WTC11 (cell line): Measurements from ENCODE around the gene SLC18A2. TPM values are rescaled to one million over a fixed set of nuclear protein-coding genes. Genes with fewer than 3 reads are reported as not detected.
A peak's percentile ranks its signal among the peaks of the same experiment; 100 is the strongest.

Experiments
- ATAC-seq: fragments of 200-7000 bp; cut with Tn5 transposase; 2 replicates; pipeline ENCODE4 v1.10.0; 2021; ENCODE audit warnings: mild to moderate bottlenecking, moderate library complexity
- CTCF ChIA-PET: fragments of 300-600 bp; sonication (Branson Sonifier 250); formaldehyde crosslinking; loops from one replicate; lab custom pipeline; 2021; ENCODE audit warnings: antibody characterized with exemption; lab: Charles Lee
- POLR2A ChIA-PET: fragments of 350-600 bp; sonication (Branson Sonifier 250); formaldehyde crosslinking; loops from one replicate; lab custom pipeline; 2021; ENCODE audit warnings: antibody characterized with exemption; lab: Charles Lee
- DNase-seq: peaks from one replicate; pipeline ENCODE4 v3.0.0; 2021; ENCODE audit warnings: low spot score
- H3K27ac Mint-ChIP-seq: 2 replicates; pipeline ENCODE4 v1.8.0; 2021; ENCODE audit warnings: mixed read lengths
- H3K27me3 Mint-ChIP-seq: 2 replicates; pipeline ENCODE4 v1.8.0; 2021; ENCODE audit warnings: low read depth, mild to moderate bottlenecking, moderate library complexity, mixed read lengths
- H3K36me3 Mint-ChIP-seq: 2 replicates; pipeline ENCODE4 v1.8.0; 2021; ENCODE audit warnings: mixed read lengths
- H3K4me1 Mint-ChIP-seq: 2 replicates; pipeline ENCODE4 v1.8.0; 2022; ENCODE audit warnings: mixed read lengths
- H3K4me3 Mint-ChIP-seq: 2 replicates; pipeline ENCODE4 v1.8.0; 2021; ENCODE audit warnings: mild to moderate bottlenecking, moderate library complexity, mixed read lengths
- H3K9me3 Mint-ChIP-seq: 2 replicates; pipeline ENCODE4 v1.8.0; 2021; ENCODE audit warnings: mixed read lengths
- CREB1 ChIP-seq: sonication (generic); formaldehyde crosslinking; IDR thresholded peaks from 2 replicates; pipeline ENCODE4 v1.8.0; 2023; ENCODE audit warnings: mild to moderate bottlenecking, missing genetic modification reagents
- ELF4 ChIP-seq: sonication (generic); formaldehyde crosslinking; IDR thresholded peaks from 2 replicates; pipeline ENCODE4 v1.8.1; 2022; ENCODE audit warnings: low read depth, mild to moderate bottlenecking, moderate library complexity, missing genetic modification reagents
- EMX1 ChIP-seq: fragments of 250-450 bp; sonication (Bioruptor Pico); IDR thresholded peaks from 2 replicates; pipeline ENCODE4 v1.8.0; 2021; ENCODE audit warnings: mild to moderate bottlenecking
- FOXJ3 ChIP-seq: sonication (generic); formaldehyde crosslinking; IDR thresholded peaks from 2 replicates; pipeline ENCODE4 v1.9.0; 2021; ENCODE audit warnings: missing genetic modification reagents, mild to moderate bottlenecking, borderline replicate concordance
- GTF2I ChIP-seq: fragments of 250-450 bp; sonication (Bioruptor Pico); conservative IDR thresholded peaks from 2 replicates; pipeline ENCODE4 v1.4.0; 2021; ENCODE audit warnings: mild to moderate bottlenecking
- HMGA2 ChIP-seq: fragments of 250-450 bp; sonication (Bioruptor Pico); IDR thresholded peaks from 2 replicates; pipeline ENCODE4 v1.4.0; 2021; ENCODE audit warnings: mild to moderate bottlenecking, moderate library complexity
- IRF2 ChIP-seq: sonication (generic); formaldehyde crosslinking; IDR thresholded peaks from 2 replicates; pipeline ENCODE4 v1.8.0; 2022; ENCODE audit warnings: low read depth, missing genetic modification reagents, borderline replicate concordance
- JUN ChIP-seq: sonication (generic); formaldehyde crosslinking; IDR thresholded peaks from 2 replicates; pipeline ENCODE4 v1.8.0; 2023; ENCODE audit warnings: mild to moderate bottlenecking, missing genetic modification reagents
- MXD4 ChIP-seq: fragments of 250-450 bp; sonication (Bioruptor Pico); IDR thresholded peaks from 2 replicates; pipeline ENCODE4 v1.8.0; 2021; ENCODE audit warnings: mild to moderate bottlenecking, moderate library complexity, borderline replicate concordance
- NFYB ChIP-seq: sonication (generic); formaldehyde crosslinking; conservative IDR thresholded peaks from 2 replicates; pipeline ENCODE4 v1.8.0; 2022; ENCODE audit warnings: low read depth, missing genetic modification reagents
- NR2C2 ChIP-seq: sonication (generic); formaldehyde crosslinking; IDR thresholded peaks from 2 replicates; pipeline ENCODE4 v1.8.0; 2022; ENCODE audit warnings: mild to moderate bottlenecking, missing genetic modification reagents
- TEAD4 ChIP-seq: sonication (generic); formaldehyde crosslinking; IDR thresholded peaks from 2 replicates; pipeline ENCODE4 v1.8.0; 2022; ENCODE audit warnings: mild to moderate bottlenecking, missing genetic modification reagents
- ZNF263 ChIP-seq: sonication (generic); formaldehyde crosslinking; IDR thresholded peaks from 2 replicates; pipeline ENCODE4 v1.8.1; 2022; ENCODE audit warnings: low read depth, mild to moderate bottlenecking, moderate library complexity, missing genetic modification reagents
- ZNF396 ChIP-seq: fragments of 250-450 bp; sonication (Bioruptor Pico); IDR thresholded peaks from 2 replicates; pipeline ENCODE4 v1.8.0; 2021; ENCODE audit warnings: mild to moderate bottlenecking, moderate library complexity, borderline replicate concordance
- ZNF416 ChIP-seq: fragments of 250-450 bp; sonication (Bioruptor Pico); IDR thresholded peaks from 2 replicates; pipeline ENCODE4 v1.9.0; 2021; ENCODE audit warnings: mild to moderate bottlenecking, inconsistent platforms
- ZNF671 ChIP-seq: fragments of 250-450 bp; sonication (Bioruptor Pico); IDR thresholded peaks from 2 replicates; pipeline ENCODE4 v1.8.0; 2021; ENCODE audit warnings: mild to moderate bottlenecking
- total RNA-seq: library from RNA; stranded (reverse); gene quantifications from 3 replicates; pipeline ENCODE4 v1.2.3, GENCODE V29; 2021
- TF ChIP-seq, protein P1 (sequence below): sonication (generic); formaldehyde crosslinking; IDR thresholded peaks from 2 replicates; pipeline ENCODE4 v1.8.1; 2023; ENCODE audit warnings: mild to moderate bottlenecking, moderate library complexity, missing genetic modification reagents
- TF ChIP-seq, protein P2 (sequence below): sonication (generic); formaldehyde crosslinking; IDR thresholded peaks from 2 replicates; pipeline ENCODE4 v1.8.1; 2023; ENCODE audit warnings: mild to moderate bottlenecking, missing genetic modification reagents, moderate library complexity
- TF ChIP-seq, protein P3 (sequence below): fragments of 250-450 bp; sonication (Bioruptor Pico); conservative IDR thresholded peaks from 2 replicates; pipeline ENCODE4 v1.9.0; 2021; ENCODE audit warnings: mild to moderate bottlenecking
- TF ChIP-seq, protein P4 (sequence below): sonication (generic); formaldehyde crosslinking; IDR thresholded peaks from 2 replicates; pipeline ENCODE4 v1.8.1; 2022; ENCODE audit warnings: mild to moderate bottlenecking, moderate library complexity, missing genetic modification reagents
- TF ChIP-seq, protein P5 (sequence below): sonication (generic); formaldehyde crosslinking; IDR thresholded peaks from 2 replicates; pipeline ENCODE4 v1.8.1; 2022; ENCODE audit warnings: low read depth, mild to moderate bottlenecking, moderate library complexity, missing genetic modification reagents, borderline replicate concordance
- TF ChIP-seq, protein P6 (sequence below): sonication (generic); formaldehyde crosslinking; IDR thresholded peaks from 2 replicates; pipeline ENCODE4 v1.8.0; 2022; ENCODE audit warnings: mild to moderate bottlenecking, missing genetic modification reagents
- TF ChIP-seq, protein P7 (sequence below): sonication (generic); formaldehyde crosslinking; IDR thresholded peaks from 2 replicates; pipeline ENCODE4 v1.8.1; 2022; ENCODE audit warnings: mild to moderate bottlenecking, missing genetic modification reagents, moderate library complexity, borderline replicate concordance

Gene SLC18A2
- total RNA-seq, 1 experiment from 2014 or later = 5.9 TPM

DNA sequence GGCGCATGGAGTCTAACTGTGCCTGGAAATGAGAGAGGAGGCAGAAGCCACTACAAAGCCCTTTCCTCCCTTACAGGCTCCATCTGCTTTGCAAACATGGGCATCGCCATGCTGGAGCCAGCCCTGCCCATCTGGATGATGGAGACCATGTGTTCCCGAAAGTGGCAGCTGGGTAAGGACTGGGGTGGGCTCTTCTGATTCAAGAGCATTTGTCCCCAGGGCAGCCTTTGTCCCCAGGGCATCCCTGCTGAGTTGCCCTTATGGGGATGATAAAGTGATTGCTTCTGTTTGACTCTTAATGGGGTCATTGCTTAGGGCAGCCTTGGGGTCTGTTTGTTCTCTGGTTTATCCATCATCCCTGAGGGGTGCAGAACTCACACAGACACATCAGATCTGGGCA lies 16.8 kb downstream of the SLC18A2 start (continued):
- TF ChIP-seq, protein P1, sequence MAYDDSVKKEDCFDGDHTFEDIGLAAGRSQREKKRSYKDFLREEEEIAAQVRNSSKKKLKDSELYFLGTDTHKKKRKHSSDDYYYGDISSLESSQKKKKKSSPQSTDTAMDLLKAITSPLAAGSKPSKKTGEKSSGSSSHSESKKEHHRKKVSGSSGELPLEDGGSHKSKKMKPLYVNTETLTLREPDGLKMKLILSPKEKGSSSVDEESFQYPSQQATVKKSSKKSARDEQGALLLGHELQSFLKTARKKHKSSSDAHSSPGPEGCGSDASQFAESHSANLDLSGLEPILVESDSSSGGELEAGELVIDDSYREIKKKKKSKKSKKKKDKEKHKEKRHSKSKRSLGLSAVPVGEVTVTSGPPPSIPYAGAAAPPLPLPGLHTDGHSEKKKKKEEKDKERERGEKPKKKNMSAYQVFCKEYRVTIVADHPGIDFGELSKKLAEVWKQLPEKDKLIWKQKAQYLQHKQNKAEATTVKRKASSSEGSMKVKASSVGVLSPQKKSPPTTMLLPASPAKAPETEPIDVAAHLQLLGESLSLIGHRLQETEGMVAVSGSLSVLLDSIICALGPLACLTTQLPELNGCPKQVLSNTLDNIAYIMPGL (CRISPR knock-in tag) = no peak
- no peak for TF ChIP-seq ZNF671 (CRISPR knock-in tag)
- TF ChIP-seq, all 79 proteins: peak for 0

DNA sequence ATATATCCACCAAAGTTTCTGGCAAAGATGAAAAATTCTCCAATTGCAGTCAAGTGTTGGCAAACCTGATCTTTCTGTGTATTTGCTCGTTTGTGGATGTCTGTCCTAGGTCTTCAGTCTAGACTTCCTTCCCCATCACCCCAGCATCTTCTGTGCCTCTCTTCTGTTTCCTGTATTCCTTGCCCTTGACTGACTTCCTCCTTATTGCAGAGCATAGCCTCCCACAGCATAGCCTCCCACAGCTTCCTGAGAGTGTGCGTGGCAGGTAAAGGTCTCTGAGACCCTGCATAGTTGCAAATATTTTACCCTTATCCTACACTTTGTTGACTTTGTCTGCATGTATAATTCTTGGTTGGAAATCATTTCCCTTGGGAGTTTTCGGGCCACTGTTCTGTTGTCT lies 18.4 kb downstream of the SLC18A2 start:
- ATAC-seq (no peak), DNase-seq (no peak)
- POLR2A ChIA-PET = interaction anchor here (0.7 kb wide), 1 partner anchor 198 kb away, joined by 5 read pairs; no protein-coding TSS in a partner anchor
- Mint-ChIP-seq H3K36me3 (no peaks in the 10 kb centered on the region), H3K9me3 (no peaks in the 10 kb centered on the region), H3K4me1 (peaks cover 24% of the 10 kb centered on the region), H3K27me3 (no peaks in the 10 kb centered on the region), H3K4me3 (no peak overlapping the region), H3K27ac (no peak overlapping the region)
- TF ChIP-seq, protein P2, sequence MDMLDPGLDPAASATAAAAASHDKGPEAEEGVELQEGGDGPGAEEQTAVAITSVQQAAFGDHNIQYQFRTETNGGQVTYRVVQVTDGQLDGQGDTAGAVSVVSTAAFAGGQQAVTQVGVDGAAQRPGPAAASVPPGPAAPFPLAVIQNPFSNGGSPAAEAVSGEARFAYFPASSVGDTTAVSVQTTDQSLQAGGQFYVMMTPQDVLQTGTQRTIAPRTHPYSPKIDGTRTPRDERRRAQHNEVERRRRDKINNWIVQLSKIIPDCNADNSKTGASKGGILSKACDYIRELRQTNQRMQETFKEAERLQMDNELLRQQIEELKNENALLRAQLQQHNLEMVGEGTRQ (CRISPR knock-in tag) = no peak
- TF ChIP-seq JUN (CRISPR knock-in tag) (no peak), FOXJ3 (CRISPR knock-in tag) (no peak), HMGA2 (CRISPR knock-in tag) (no peak), ELF4 (CRISPR knock-in tag) (no peak)
- CTCF ChIA-PET = no interaction called here

DNA sequence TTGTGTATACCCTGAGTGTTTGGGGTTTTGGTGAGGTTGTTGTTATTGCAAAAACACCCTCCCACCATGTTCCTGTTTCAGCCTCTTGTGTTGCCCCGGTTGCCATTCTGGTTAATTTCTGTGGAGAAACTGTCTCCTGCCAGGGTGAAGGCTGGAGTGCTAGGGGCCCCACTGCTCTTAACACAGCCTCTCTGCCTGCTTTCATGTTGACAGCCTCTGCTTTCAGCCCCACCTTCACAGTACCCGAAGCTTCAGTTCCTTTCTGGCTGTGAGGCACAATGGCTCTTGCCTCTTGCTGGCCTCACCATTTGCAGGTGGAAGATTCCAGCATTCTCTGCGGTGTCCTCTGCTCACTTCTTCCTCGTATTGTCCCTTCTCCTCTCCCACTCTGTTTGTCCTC lies 19.2 kb downstream of the SLC18A2 start:
- no peaks in the 10 kb centered on the region for H3K9me3 Mint-ChIP-seq
- no peaks in the 10 kb centered on the region for H3K36me3 Mint-ChIP-seq
- H3K4me1 Mint-ChIP-seq = peaks cover 24% of the 10 kb centered on the region
- ATAC-seq (peak; percentile 76), DNase-seq (no peak)
- peak overlapping the region; percentile 28; the same call in 1 of the 2 replicates for H3K27ac Mint-ChIP-seq
- H3K27me3 Mint-ChIP-seq = no peaks in the 10 kb centered on the region
- ChIA-PET POLR2A (no interaction called here), CTCF (interaction anchor here (0.9 to 1.8 kb wide), 3 partner anchors 9 to 60 kb away, joined by 3 to 10 read pairs (median 3); no protein-coding TSS in a partner anchor)
- H3K4me3 Mint-ChIP-seq = no peak overlapping the region
- TF ChIP-seq MXD4 = no peak
- TF ChIP-seq, protein P3, sequence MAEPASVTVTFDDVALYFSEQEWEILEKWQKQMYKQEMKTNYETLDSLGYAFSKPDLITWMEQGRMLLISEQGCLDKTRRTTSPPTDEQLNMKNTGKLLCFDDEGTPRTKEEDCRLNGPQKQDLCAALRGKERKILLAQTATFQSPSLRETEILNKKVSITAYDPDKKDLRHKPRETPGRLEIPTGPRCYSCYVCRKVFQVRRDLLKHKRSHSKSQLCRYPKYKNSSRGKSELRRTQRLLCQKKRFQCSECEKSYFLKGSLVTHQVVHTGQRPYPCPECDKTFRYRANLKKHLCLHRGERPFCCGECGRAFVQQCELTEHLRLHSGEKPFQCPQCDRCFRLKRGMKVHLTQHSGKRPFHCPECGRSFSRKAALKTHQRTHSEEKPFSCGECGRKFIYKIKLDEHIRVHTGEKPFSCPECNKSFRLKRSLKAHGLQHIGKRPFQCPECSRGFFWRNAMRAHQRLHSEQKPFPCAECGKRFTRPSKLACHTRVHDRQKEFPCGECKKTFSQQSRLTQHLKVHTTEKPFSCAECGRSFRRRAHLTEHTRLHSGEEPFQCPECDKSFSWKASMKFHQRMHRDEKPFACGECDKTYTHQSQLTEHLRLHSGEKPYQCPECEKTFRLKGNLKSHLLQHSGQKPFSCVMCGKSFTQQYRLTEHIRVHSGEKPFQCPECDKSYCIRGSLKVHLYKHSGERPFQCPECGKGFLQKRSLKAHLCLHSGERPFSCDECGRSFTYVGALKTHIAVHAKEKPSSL = no peak
- no peak for TF ChIP-seq ZNF263 (CRISPR knock-in tag)
- no peak for TF ChIP-seq FOXJ3 (CRISPR knock-in tag)
- TF ChIP-seq, protein P4, sequence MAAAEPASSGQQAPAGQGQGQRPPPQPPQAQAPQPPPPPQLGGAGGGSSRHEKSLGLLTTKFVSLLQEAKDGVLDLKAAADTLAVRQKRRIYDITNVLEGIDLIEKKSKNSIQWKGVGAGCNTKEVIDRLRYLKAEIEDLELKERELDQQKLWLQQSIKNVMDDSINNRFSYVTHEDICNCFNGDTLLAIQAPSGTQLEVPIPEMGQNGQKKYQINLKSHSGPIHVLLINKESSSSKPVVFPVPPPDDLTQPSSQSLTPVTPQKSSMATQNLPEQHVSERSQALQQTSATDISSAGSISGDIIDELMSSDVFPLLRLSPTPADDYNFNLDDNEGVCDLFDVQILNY = no peak
- no peak for TF ChIP-seq EMX1 (CRISPR knock-in tag)
- no peak for TF ChIP-seq GTF2I
- TF ChIP-seq CREB1 = no peak
- TF ChIP-seq IRF2 (CRISPR knock-in tag) = no peak
- TF ChIP-seq, protein P5, sequence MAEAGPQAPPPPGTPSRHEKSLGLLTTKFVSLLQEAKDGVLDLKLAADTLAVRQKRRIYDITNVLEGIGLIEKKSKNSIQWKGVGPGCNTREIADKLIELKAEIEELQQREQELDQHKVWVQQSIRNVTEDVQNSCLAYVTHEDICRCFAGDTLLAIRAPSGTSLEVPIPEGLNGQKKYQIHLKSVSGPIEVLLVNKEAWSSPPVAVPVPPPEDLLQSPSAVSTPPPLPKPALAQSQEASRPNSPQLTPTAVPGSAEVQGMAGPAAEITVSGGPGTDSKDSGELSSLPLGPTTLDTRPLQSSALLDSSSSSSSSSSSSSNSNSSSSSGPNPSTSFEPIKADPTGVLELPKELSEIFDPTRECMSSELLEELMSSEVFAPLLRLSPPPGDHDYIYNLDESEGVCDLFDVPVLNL = no peak
- no peak for TF ChIP-seq TEAD4 (CRISPR knock-in tag)
- TF ChIP-seq, protein P6, sequence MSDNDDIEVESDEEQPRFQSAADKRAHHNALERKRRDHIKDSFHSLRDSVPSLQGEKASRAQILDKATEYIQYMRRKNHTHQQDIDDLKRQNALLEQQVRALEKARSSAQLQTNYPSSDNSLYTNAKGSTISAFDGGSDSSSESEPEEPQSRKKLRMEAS (CRISPR knock-in tag) = no peak
- TF ChIP-seq NFYB (CRISPR knock-in tag) = no peak
- TF ChIP-seq ZNF416 = no peak
- TF ChIP-seq ZNF396 = no peak
- TF ChIP-seq, protein P7, sequence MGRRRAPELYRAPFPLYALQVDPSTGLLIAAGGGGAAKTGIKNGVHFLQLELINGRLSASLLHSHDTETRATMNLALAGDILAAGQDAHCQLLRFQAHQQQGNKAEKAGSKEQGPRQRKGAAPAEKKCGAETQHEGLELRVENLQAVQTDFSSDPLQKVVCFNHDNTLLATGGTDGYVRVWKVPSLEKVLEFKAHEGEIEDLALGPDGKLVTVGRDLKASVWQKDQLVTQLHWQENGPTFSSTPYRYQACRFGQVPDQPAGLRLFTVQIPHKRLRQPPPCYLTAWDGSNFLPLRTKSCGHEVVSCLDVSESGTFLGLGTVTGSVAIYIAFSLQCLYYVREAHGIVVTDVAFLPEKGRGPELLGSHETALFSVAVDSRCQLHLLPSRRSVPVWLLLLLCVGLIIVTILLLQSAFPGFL (CRISPR knock-in tag) = no peak
- TF ChIP-seq NR2C2 (CRISPR knock-in tag) = no peak
